D721Med (cell line): ENCODE data around the gene DHRS1.

ENCODE experiments used
- DNase-seq: peaks from one replicate; pipeline ENCODE4 v3.0.0; 2011; ENCODE audit warnings: low spot score; ENCODE audit not compliant: insufficient read length
- FAIRE-seq: peaks from 2 replicates; lab custom pipeline; 2011; peaks lifted over from hg19 to GRCh38; lab: Jason Lieb, UNC
- CTCF ChIP-seq: IDR thresholded peaks from 2 replicates; pipeline ENCODE4 v1.5.1; 2012; ENCODE audit warnings: mild to moderate bottlenecking, control low read depth; ENCODE audit not compliant: insufficient read depth; ENCODE audit errors: missing control alignments

Gene DHRS1

DNA sequence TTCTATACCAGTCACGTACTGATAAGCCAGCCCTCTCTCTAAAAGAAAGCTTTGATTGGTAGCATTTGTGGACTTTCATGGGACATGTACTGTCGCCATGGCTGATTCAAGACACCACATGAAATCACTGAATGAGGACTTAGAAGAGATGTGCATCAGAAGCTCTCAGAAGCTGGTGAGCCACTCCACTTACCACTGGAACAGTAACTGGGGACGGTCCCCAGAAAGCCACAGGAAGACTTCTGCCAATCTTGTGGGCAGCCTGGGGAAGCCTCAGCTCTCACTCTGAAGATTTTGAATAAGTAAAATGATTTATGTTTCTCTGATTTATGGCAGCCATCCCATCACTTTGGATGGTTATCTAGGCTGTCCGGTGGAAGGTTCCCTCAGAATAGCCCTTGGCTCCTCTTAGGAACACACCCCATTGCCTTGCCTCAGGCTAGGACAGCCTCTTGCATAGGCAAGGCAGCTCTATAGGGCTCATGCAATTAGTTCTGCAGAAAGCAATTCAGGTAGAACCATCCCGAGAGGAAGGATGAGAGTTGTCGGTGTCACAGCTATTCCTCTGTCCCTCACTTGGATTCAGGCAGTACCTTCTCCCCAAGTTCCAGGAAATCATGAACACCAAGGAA is 9.8 kb downstream of the DHRS1 start:
- FAIRE-seq (no peak), DNase-seq (no peak)
- TF ChIP-seq CTCF = no peak

DNA sequence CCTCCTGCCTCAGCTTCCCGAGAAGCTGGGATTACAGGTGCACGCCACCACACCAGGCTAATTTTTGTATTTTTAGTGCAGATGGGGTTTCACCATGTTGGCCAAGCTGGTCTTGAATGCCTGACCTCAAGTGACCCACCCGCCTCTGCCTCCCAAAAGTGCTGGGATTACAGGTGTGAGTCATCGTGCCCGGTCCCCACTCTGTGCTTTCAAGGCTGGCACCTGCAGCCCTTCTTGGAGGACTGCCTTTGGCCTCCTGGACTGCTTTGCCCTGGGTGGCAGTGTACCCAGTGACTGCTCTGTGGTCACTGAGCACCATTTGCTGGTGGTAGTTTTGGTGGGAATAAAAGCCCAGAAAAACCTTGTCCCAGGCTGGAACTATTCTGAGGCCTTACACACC is 12.6 kb downstream of the DHRS1 start:
- DNase-seq (no peak), FAIRE-seq (no peak)
- TF ChIP-seq CTCF = no peak

- TF ChIP-seq CTCF = no peak
- DNase-seq = no peak
- FAIRE-seq = no peak
Observed at GRCh38 chr14:24285351-24285750, 14.2 kb downstream of the DHRS1 start.

DNA sequence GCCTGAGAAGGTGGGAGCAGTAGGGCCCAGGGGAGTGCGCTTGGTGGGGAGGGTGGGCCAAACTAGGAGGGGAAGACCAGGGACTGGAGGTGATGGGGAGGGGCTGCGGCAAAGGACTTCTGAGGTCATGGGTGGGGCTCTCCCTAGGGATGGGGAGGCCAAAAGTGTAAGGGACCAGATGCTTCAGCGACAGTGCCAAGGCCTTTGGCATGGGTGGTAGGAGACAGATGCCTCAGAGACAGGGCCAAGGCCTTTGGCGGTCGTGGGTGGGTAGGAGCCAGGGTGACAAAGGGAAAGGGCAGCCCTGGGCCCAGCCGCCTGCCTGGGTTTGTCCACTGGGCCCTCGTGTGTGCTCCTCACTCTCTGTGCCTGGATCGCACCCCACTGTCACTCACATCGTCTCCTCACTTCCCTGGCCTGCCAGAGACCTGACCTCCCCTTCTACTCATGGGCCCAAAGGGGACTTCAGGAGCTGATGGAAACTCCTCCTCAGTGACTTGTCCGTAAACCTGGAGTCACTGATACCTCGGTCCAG is 15.0 kb downstream of the DHRS1 start:
- no peak for TF ChIP-seq CTCF
- DNase-seq = no peak
- no peak for FAIRE-seq

DNA sequence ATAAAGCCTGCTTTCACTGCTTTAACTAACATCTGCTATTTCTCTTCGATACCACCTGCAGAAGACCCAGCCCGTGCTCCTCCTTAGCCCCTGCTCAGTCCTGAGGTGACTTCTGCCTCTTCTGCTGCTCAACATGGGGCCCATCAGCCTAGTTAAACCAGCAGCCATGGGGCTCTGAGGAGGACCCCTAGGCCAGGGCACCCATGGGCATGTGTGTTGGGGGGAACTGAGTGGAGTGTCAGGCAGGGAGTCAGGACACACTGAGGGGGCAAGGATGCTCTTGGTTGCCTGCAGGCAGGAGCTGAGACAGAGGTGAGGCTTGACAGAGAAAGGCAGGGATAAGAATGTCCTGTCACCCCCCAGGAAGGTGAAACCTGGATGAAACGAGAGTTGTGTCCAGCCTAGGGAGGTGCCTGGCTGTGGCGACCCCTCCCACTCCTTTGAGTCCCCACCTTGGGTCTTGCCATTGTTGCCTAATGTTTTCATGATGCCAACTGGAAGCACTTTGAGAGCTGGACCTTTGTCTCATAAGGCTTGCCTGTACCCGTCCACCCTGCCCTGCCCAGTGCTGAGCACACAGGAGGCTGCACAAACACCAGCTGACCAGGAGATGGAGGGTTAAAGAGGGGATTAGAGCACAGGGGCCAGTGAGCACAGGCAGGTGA is 15.7 kb downstream of the DHRS1 start:
- no peak for TF ChIP-seq CTCF
- no peak for FAIRE-seq
- DNase-seq = no peak

- TF ChIP-seq CTCF = no peak
- FAIRE-seq (no peak), DNase-seq (no peak)
Observed at GRCh38 chr14:24282736-24283135, 16.8 kb downstream of the DHRS1 start.

DNA sequence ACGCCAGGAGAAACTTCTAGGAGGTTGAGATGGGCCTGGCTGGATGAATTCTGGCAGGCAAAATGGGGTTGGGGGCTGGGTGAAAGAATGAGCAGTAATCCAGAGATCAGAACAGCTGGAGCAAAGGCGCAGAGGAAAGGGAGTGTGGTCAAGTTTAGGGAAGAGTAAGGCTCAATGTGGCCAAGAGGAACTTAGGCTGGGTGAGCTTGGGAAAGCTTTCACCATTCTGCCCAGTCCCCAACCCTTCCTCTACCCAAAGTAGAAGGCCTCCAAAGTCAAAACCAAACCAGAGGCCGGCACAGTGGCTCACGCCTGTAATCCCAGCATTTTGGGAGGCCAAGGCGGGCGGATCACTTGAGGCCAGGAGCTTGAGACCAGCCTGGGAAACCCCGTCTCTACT is 17.9 kb downstream of the DHRS1 start:
- FAIRE-seq (no peak), DNase-seq (no peak)
- no peak for TF ChIP-seq CTCF
